Astrocyte (in vitro differentiated cells and primary cell): ENCODE results near the gene SERPINI1.

Source experiments
- CTCF ChIP-seq: IDR thresholded peaks from 2 replicates; pipeline ENCODE4 v1.5.1; 2011; ENCODE audit warnings: low read depth, mild to moderate bottlenecking, inconsistent platforms, low read length, moderate library complexity; ENCODE audit not compliant: insufficient read depth
- EZH2 ChIP-seq: IDR thresholded peaks from 2 replicates; pipeline ENCODE4 v1.6.1; 2012; ENCODE audit warnings: mild to moderate bottlenecking, low read length, inconsistent platforms; ENCODE audit not compliant: insufficient read depth

- TF ChIP-seq CTCF (no peak), EZH2 (no peak)
Measured at GRCh38 chr3:167874671-167875372, 139.3 kb downstream of the SERPINI1 start.
